ENCODE data around the gene RALGAPB.
"Not testable (repeated sequence)": the region's sequence is repeated elsewhere in the genome, so short reads cannot be mapped to it uniquely, and the experiment has no call there.

The RALGAPB gene

GRCh38 chr20:38497246-38497935 lies 24.7 kb downstream of the RALGAPB start:
- no peak for DNase-seq (ENCODE audit: low read depth in 2 of 2)

- no peak for DNase-seq (ENCODE audit: low read depth in 2 of 2)
Measured at GRCh38 chr20:38498909-38499308, 26.3 kb downstream of the RALGAPB start.

GRCh38 chr20:38499366-38499765 lies 26.7 kb downstream of the RALGAPB start:
- no peak for DNase-seq (ENCODE audit: low read depth in 2 of 2)

GRCh38 chr20:38501858-38502436 lies 29.3 kb downstream of the RALGAPB start:
- DNase-seq (ENCODE audit: low read depth in 2 of 2), result no peak

- DNase-seq (ENCODE audit: low read depth in 2 of 2), result no peak
Measured at GRCh38 chr20:38504368-38505090, 31.9 kb downstream of the RALGAPB start.

GRCh38 chr20:38505091-38505455 lies 32.4 kb downstream of the RALGAPB start:
- no peak for DNase-seq (ENCODE audit: low read depth in 2 of 2)

- DNase-seq (ENCODE audit: low read depth in 2 of 2), result not testable (repeated sequence)
Measured at GRCh38 chr20:38511726-38512125, 39.1 kb downstream of the RALGAPB start.

GRCh38 chr20:38514185-38514584 lies 41.5 kb downstream of the RALGAPB start:
- DNase-seq (ENCODE audit: low read depth in 2 of 2), result no peak

GRCh38 chr20:38514947-38515346 lies 42.3 kb downstream of the RALGAPB start:
- no peak for DNase-seq (ENCODE audit: low read depth in 2 of 2)

- DNase-seq (ENCODE audit: low read depth in 2 of 2), result no peak
Measured at GRCh38 chr20:38515631-38516030, 43.0 kb downstream of the RALGAPB start.

GRCh38 chr20:38519426-38519825 lies 46.8 kb downstream of the RALGAPB start:
- no peak for DNase-seq (ENCODE audit: low read depth in 2 of 2)

- no peak for DNase-seq (ENCODE audit: low read depth in 2 of 2)
Measured at GRCh38 chr20:38520261-38520660, 47.6 kb downstream of the RALGAPB start.

- DNase-seq (ENCODE audit: low read depth in 2 of 2), result no peak
Measured at GRCh38 chr20:38523697-38524096, 51.1 kb downstream of the RALGAPB start.

GRCh38 chr20:38528167-38528566 lies 55.5 kb downstream of the RALGAPB start:
- DNase-seq (ENCODE audit: low read depth in 2 of 2), result no peak

GRCh38 chr20:38531021-38531420 lies 58.4 kb downstream of the RALGAPB start:
- DNase-seq (ENCODE audit: low read depth in 2 of 2), result no peak

- DNase-seq (ENCODE audit: low read depth in 2 of 2), result no peak
Measured at GRCh38 chr20:38534756-38535155, 62.1 kb downstream of the RALGAPB start.

GRCh38 chr20:38536310-38536709 lies 63.7 kb downstream of the RALGAPB start:
- no peak for DNase-seq (ENCODE audit: low read depth in 2 of 2)

GRCh38 chr20:38537176-38537575 lies 64.5 kb downstream of the RALGAPB start:
- DNase-seq (ENCODE audit: low read depth in 2 of 2), result no peak

- DNase-seq (ENCODE audit: low read depth in 2 of 2), result no peak
Measured at GRCh38 chr20:38538789-38539188, 66.1 kb downstream of the RALGAPB start.

GRCh38 chr20:38543014-38543906 lies 70.6 kb downstream of the RALGAPB start:
- DNase-seq (ENCODE audit: low read depth in 2 of 2), result no peak

- no peak for DNase-seq (ENCODE audit: low read depth in 2 of 2)
Measured at GRCh38 chr20:38545771-38546170, 73.1 kb downstream of the RALGAPB start.

Measured in stimulated activated CD8-positive, alpha-beta memory T cell treated with anti-CD3 and anti-CD28 coated beads, Interleukin-2, amount 100 ng/mL, for 1 hour (primary cell).